Activated naive CD8-positive, alpha-beta T cell treated with anti-CD3 and anti-CD28 coated beads, Interleukin-2, amount 50 U/mL, for 24 hours (primary cell): ENCODE measurements around the gene BMP3.
A peak's percentile ranks its signal among the peaks of the same experiment; 100 is the strongest.
"Not testable (repeated sequence)": the region's sequence is repeated elsewhere in the genome, so short reads cannot be mapped to it uniquely, and the experiment has no call there.

Experiments used
- ATAC-seq: fragments of 150-1000 bp; cut with Tn5 transposase; one replicate; pipeline ENCODE4 v1.10.0; 2021
- DNase-seq: peaks from one replicate; pipeline ENCODE4 v3.0.0; 2021
- H3K27ac Mint-ChIP-seq: one replicate; pipeline ENCODE4 v1.8.0; 2021; ENCODE audit warnings: mild to moderate bottlenecking, mixed read lengths
- H3K27me3 Mint-ChIP-seq: one replicate; pipeline ENCODE4 v1.8.0; 2021; ENCODE audit warnings: mixed read lengths
- H3K36me3 Mint-ChIP-seq: one replicate; pipeline ENCODE4 v1.8.0; 2021; ENCODE audit warnings: low read depth, mixed read lengths
- H3K4me1 Mint-ChIP-seq: one replicate; pipeline ENCODE4 v1.8.0; 2021; ENCODE audit warnings: mixed read lengths
- H3K4me3 Mint-ChIP-seq: one replicate; pipeline ENCODE4 v1.8.0; 2021; ENCODE audit warnings: mild to moderate bottlenecking, moderate library complexity, mixed read lengths
- H3K9me3 Mint-ChIP-seq: one replicate; pipeline ENCODE4 v1.8.0; 2021; ENCODE audit warnings: mixed read lengths

Gene BMP3, protein sequence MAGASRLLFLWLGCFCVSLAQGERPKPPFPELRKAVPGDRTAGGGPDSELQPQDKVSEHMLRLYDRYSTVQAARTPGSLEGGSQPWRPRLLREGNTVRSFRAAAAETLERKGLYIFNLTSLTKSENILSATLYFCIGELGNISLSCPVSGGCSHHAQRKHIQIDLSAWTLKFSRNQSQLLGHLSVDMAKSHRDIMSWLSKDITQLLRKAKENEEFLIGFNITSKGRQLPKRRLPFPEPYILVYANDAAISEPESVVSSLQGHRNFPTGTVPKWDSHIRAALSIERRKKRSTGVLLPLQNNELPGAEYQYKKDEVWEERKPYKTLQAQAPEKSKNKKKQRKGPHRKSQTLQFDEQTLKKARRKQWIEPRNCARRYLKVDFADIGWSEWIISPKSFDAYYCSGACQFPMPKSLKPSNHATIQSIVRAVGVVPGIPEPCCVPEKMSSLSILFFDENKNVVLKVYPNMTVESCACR

DNA sequence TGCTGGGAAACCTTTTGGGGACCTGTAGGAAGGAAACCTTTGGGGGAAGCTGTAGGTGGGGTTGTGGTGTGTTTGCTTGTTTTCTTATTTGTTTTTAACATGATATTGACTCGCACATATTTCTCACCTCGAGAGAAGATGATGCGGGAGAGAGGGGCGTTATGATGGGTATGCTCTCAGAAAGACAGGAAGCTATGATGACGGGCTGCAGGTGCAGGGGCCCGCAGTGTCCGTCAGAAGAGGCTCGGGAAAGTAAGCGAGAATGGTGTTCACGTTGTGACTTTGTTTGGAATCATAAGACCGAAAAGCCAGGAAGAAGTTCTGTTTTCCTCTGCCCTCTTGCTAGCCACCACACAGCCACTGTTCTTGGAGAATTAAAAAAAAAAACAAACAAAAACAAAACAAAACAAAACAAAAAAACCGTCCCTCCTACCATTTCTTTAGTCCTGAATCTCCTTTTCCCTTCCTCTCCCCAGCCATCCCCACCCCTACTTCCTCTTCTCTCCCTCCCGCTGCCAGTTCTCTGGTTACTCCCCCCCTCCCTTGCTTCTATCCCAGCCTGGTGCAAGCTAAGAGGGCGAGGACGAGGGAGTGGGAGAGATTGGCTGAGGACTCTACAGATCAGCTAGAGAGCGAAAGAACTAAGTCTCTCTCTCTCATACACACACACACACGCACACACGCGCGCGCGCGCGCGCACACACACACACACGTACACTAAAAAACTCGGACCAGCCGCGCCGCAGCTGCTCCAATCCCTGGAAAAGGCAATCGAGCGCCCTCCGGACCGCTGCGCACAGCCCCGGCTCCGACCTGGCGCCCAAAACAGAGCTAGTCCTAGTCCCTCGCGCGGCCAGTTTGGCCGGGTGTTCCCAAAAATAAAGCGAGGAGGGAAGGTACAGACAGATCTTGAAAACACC is at the start of gene BMP3:
Gene BMP3 (plus strand): TSS at position 648 of the 920 bp plus-strand sequence. CDS start 577 bp downstream, outside the sequence.
- no peaks in the 10 kb centered on the region for H3K36me3 Mint-ChIP-seq
- peak; percentile 10 for ATAC-seq
- peaks cover 53% of the 10 kb centered on the region for H3K27me3 Mint-ChIP-seq
- H3K4me3 Mint-ChIP-seq = peak within 1 kb of the TSS; percentile 80
- peak; percentile 5 for DNase-seq
- no peak within 1 kb of the TSS for H3K27ac Mint-ChIP-seq
- H3K9me3 Mint-ChIP-seq = no peaks in the 10 kb centered on the region
- peaks cover 15% of the 10 kb centered on the region for H3K4me1 Mint-ChIP-seq

DNA sequence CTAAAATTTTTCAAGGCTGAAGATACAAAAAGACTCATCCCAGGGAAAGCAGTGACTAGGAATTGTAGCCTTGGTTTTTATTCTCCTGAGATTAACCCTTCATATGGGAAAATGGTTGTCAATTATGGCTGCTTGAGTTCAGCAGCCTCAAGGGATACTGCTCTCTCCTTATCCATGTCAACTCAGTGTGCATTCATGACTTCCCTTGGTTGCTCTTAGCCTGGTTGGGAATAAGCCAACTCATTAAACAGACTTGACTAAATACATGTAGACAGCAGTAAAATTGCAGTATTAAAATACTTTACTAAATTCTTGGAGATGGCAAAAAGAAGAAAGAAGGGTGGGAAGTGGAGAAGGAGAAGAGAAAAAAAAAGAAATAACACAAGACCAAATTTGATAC is 44.5 kb upstream of the BMP3 start:
- no peak for DNase-seq
- ATAC-seq = no peak
- H3K4me3 Mint-ChIP-seq = no peak overlapping the region
- no peaks in the 10 kb centered on the region for H3K9me3 Mint-ChIP-seq
- H3K27me3 Mint-ChIP-seq = no peaks in the 10 kb centered on the region
- no peaks in the 10 kb centered on the region for H3K36me3 Mint-ChIP-seq
- no peaks in the 10 kb centered on the region for H3K4me1 Mint-ChIP-seq
- no peak overlapping the region for H3K27ac Mint-ChIP-seq

DNA sequence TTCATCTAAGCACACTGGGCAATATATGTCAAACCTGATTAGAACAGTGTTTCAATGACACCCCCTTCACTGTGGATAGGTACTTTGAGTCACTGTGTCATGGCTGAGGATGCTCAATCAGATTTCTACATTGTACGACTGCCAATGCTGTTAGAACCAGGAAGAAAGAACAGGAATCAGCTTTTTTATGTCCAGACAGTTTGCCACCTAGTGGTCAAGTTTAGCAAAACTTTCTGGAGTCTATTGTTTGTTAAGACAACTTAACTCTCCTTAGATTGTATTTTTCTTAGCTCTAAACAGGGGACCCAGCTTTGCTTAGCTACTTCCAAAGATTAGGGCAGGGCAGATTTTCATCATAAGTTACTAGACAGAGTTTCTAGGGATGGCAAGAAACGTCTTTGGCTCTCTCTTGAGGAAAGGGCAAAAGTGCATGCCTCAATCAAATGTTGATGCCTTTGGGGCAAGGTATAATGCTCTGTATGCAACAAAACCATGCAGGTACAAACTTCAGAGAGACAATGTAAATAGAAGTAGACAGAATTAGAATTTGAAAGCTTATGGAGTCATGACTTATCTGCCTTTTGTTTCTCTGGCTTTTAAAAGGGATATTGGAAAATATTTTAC is 40.5 kb upstream of the BMP3 start:
- Mint-ChIP-seq H3K4me1 (no peaks in the 10 kb centered on the region), H3K4me3 (no peak overlapping the region)
- DNase-seq = no peak

DNA sequence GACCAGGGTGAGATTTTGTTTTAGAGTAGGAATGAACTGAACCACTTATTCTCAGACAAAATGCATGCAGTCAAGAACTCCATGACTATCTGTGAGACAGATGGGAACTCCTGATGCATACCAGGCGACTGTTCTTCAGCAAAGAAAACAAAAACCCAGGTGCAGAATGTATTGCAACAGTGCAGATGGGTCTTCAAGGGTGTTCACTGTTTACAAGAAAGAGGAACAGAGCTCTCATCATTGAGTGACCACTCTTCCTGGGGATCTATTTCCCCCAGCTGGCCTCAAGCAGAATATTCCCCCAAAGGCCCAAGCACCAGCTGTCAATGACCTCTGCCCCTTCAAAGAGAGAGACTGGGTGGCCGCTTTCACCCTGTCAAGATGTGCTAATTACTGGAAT is 39.7 kb upstream of the BMP3 start:
- no peak overlapping the region for H3K4me3 Mint-ChIP-seq

More for the DNA sequence above, 40.5 kb upstream of the BMP3 start:
- Mint-ChIP-seq H3K36me3 (no peaks in the 10 kb centered on the region), H3K9me3 (no peaks in the 10 kb centered on the region), H3K27ac (no peak overlapping the region), H3K27me3 (no peaks in the 10 kb centered on the region)
- ATAC-seq = no peak

DNA sequence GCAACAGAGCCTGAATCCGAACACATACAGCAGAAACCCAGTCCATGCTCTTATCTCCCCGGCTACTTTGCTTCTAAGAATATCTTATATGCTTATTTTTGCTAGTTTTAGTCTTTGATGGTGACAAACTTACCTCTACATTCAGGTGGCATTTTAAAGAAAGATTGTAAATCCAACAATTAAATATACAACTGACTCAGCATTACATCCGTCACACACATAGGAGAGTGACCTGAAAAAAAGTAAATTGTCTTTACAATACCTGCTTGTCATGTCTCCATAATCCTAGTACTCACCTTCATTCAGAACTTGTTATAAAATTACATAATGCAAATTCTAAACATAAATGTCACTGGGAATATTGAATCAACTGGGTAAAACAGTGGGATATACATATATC is 30.6 kb upstream of the BMP3 start:
- Mint-ChIP-seq H3K36me3 (no peaks in the 10 kb centered on the region), H3K4me3 (no peak overlapping the region), H3K4me1 (peaks cover 8% of the 10 kb centered on the region), H3K9me3 (no peaks in the 10 kb centered on the region), H3K27me3 (peaks cover 3% of the 10 kb centered on the region), H3K27ac (no peak overlapping the region)
- no peak for ATAC-seq
- DNase-seq = no peak

More for the DNA sequence above, 39.7 kb upstream of the BMP3 start:
- DNase-seq = no peak
- Mint-ChIP-seq H3K27ac (no peak overlapping the region), H3K36me3 (no peaks in the 10 kb centered on the region), H3K9me3 (no peaks in the 10 kb centered on the region), H3K4me1 (no peaks in the 10 kb centered on the region), H3K27me3 (no peaks in the 10 kb centered on the region)
- ATAC-seq = no peak

DNA sequence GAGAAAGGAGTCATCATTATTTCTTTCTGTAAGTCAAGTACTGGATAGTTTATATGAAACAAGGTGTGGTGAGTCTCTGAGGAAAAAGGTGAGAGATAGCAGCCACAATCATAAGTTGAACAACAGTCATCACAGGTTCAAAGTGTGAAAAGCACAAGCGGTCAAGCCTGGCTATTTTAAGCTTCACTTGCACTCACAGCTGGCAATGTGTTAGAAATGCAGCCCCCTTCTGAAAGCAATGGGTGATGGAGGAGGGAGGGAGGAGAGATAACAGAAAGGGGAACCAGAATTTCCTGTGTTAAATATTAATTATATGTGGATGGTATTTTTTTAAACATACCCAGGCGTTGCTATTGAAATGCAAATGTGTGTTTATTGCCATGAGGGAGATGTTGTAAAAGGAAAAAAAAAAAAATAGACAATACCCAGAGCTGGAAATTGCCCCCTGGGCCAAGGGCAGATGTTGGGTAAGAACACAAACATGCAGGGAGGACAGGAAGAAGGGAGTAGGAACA is 26.9 kb upstream of the BMP3 start:
- no peaks in the 10 kb centered on the region for H3K9me3 Mint-ChIP-seq
- DNase-seq (no peak), ATAC-seq (peak; percentile 28)
- H3K27ac Mint-ChIP-seq = no peak overlapping the region
- peaks cover 8% of the 10 kb centered on the region for H3K4me1 Mint-ChIP-seq
- H3K36me3 Mint-ChIP-seq = no peaks in the 10 kb centered on the region
- peaks cover 5% of the 10 kb centered on the region for H3K27me3 Mint-ChIP-seq
- H3K4me3 Mint-ChIP-seq = no peak overlapping the region

DNA sequence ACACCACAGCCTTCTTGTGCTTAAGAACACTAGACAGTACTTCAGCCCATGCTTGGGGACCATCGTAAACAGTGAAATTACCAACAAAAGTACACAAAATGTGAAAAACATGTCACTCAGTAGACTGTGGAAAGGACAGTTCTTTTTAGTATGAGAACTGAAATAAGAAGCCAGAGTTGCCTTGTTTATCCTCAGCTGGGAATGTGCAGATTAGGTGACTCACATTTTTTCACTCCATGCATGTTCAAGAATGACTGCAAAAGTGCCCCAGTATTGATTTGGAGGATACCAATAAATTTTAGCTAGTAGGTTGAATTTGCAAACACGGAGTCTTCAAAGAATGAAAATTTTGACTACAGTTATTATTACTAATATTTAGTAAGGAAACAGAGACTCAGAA is 23.1 kb upstream of the BMP3 start:
- no peak for ATAC-seq
- peaks cover 1% of the 10 kb centered on the region for H3K36me3 Mint-ChIP-seq
- H3K4me1 Mint-ChIP-seq = peaks cover 8% of the 10 kb centered on the region
- DNase-seq = no peak
- H3K4me3 Mint-ChIP-seq = no peak overlapping the region
- H3K9me3 Mint-ChIP-seq = no peaks in the 10 kb centered on the region
- H3K27ac Mint-ChIP-seq = no peak overlapping the region
- H3K27me3 Mint-ChIP-seq = peaks cover 5% of the 10 kb centered on the region

DNA sequence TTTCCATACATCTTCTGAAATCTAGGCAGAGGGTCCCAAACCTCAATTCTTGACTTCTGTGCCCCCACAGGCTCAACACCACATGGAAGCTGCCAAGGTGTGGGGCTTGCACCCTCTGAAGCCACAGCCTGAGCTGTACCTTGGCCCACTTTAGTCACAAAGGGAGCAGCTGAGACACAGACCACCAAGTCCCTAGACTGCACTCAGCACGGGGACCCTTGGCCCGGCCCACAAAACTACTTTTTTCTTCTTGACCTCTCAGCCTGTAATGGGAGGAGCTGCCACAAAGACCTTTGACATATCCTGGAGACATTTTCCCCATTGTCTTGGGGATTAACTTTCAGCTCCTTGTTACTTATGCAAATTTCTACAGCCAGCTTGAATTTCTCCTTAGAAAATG is 13.9 kb upstream of the BMP3 start:
- H3K27ac Mint-ChIP-seq, H3K4me3 Mint-ChIP-seq, H3K27me3 Mint-ChIP-seq, H3K36me3 Mint-ChIP-seq, H3K9me3 Mint-ChIP-seq, H3K4me1 Mint-ChIP-seq, DNase-seq, ATAC-seq: not testable (repeated sequence)

DNA sequence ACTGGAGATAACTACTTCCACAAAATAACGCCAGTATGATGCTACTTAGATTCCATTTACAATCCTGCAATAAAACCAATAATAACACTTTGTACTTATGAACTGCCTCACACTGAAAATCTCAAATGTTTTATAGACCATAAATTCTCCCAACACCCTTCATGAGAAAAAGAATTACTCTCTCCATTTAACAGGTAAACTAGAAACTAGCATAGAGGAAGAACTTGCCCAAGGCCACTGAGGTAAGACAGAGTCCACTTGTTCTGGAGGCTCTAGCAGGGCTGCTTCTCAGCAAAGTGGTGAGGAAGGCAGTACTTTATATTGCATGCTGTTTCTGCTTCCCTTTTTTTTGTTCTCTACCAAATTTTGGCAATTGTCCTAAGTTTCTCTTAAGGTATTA is 11.5 kb upstream of the BMP3 start:
- Mint-ChIP-seq H3K36me3 (no peaks in the 10 kb centered on the region), H3K4me1 (no peaks in the 10 kb centered on the region), H3K9me3 (no peaks in the 10 kb centered on the region), H3K27ac (no peak overlapping the region), H3K4me3 (no peak overlapping the region), H3K27me3 (peaks cover 12% of the 10 kb centered on the region)
- no peak for ATAC-seq
- no peak for DNase-seq

DNA sequence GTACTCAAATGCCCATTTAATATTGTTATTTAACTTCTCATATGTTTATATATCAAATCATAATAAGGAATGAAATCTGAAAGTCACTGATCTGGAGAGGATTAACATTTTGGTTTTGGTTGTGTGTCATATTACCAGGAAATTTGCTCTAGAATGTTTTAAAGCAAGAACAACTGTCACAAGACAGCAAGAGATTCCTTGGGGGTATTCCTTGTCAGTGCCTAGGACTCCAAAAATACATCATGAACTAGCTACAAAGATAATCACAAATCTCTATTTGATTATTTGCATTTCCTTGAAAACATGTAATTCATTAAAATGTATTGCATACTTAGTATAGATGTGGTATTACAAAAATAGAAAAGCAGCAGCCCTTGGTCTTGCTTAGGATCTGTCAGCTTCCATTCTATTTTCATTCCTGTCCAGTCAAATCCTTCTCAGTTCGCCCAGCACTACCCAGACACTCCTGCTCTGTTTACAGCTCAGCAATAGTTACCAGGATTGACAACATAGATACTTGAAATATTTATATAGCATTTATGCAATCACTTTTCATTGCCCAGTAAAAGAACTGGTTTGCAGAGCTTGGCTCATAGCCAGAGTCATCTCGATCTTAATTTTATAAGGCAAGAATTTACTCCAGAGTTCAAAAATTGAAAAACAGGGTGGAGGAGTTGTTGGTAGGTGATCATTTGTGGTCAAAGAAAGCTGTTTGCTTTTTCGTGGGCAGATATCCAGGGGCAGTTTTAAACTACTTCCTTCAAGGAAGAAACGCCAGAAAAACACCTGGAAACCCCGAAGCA is 9.2 kb upstream of the BMP3 start:
- H3K4me3 Mint-ChIP-seq = no peak overlapping the region
- H3K4me1 Mint-ChIP-seq = no peaks in the 10 kb centered on the region
- H3K36me3 Mint-ChIP-seq = no peaks in the 10 kb centered on the region
- H3K27me3 Mint-ChIP-seq = peaks cover 22% of the 10 kb centered on the region
- ATAC-seq (no peak), DNase-seq (no peak)
- H3K27ac Mint-ChIP-seq = no peak overlapping the region
- no peaks in the 10 kb centered on the region for H3K9me3 Mint-ChIP-seq

DNA sequence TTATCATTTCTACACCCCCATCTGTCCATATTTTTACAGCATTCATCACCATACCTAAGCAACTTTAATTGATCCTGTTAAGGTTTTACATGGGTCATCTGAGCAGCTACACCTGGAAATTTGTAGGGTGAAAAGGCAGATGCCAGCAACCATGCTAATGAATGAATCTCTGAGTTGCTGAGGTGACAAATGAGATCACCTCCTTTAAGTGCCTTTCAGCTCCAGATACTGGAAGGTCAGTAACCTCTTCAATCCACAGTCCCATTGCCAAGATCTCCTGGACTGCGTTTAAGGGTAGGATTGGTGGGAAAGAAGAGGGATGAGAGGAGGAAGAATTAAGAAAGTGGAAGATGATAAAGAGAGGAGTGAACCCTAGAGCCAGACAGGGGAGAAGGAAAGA is 8.5 kb upstream of the BMP3 start:
- H3K4me1 Mint-ChIP-seq = no peaks in the 10 kb centered on the region
- no peak overlapping the region for H3K27ac Mint-ChIP-seq
- no peak for ATAC-seq
- H3K27me3 Mint-ChIP-seq = peaks cover 29% of the 10 kb centered on the region
- DNase-seq = no peak
- no peaks in the 10 kb centered on the region for H3K36me3 Mint-ChIP-seq
- no peaks in the 10 kb centered on the region for H3K9me3 Mint-ChIP-seq
- no peak overlapping the region for H3K4me3 Mint-ChIP-seq

DNA sequence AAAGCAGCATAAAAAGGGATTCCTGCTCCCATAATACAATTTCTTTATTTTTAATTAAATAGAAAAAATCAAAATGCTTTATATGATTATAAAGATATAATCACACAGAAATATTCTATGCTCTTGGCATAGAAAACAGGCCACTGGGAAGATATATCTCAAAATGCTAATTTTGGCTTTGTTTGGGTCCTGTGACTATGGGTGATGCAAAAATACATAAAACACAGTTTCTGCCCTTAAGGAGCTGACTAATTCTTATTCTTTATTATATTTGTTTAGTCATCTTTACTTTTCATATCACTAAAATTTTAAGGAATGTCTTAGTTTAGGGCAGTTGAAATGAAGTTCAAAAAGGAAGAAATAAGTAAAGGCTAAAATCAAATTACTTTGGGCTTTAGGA is 7.0 kb upstream of the BMP3 start:
- Mint-ChIP-seq H3K9me3 (no peaks in the 10 kb centered on the region), H3K4me1 (no peaks in the 10 kb centered on the region), H3K36me3 (no peaks in the 10 kb centered on the region), H3K27ac (no peak overlapping the region), H3K27me3 (peaks cover 35% of the 10 kb centered on the region), H3K4me3 (no peak overlapping the region)
- no peak for ATAC-seq
- no peak for DNase-seq

DNA sequence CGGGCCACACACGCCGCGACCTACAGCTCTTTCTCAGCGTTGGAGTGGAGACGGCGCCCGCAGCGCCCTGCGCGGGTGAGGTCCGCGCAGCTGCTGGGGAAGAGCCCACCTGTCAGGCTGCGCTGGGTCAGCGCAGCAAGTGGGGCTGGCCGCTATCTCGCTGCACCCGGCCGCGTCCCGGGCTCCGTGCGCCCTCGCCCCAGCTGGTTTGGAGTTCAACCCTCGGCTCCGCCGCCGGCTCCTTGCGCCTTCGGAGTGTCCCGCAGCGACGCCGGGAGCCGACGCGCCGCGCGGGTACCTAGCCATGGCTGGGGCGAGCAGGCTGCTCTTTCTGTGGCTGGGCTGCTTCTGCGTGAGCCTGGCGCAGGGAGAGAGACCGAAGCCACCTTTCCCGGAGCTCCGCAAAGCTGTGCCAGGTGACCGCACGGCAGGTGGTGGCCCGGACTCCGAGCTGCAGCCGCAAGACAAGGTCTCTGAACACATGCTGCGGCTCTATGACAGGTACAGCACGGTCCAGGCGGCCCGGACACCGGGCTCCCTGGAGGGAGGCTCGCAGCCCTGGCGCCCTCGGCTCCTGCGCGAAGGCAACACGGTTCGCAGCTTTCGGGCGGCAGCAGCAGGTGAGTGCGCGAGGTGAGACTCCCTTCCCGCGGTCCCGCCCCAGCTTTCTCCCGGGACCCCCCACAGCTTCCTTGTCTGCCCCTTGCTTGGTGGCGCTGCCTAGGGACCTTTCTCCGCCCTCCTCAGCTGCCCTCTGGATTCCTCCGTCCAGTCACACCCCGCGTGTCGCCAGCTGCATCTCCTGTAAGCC is 678 bp downstream of the BMP3 start:
- Mint-ChIP-seq H3K9me3 (no peaks in the 10 kb centered on the region), H3K4me3 (peak overlapping the region; percentile 80), H3K27ac (no peak overlapping the region), H3K4me1 (peaks cover 15% of the 10 kb centered on the region), H3K27me3 (peaks cover 51% of the 10 kb centered on the region), H3K36me3 (no peaks in the 10 kb centered on the region)
- no peak for ATAC-seq
- peak; percentile 6 for DNase-seq
